WERI-Rb-1 (cell line): ENCODE data around the gene CHGA.

ENCODE experiments used
- DNase-seq: peaks from one replicate; pipeline ENCODE4 v3.0.0-alpha.2; 2020
- H3K27ac ChIP-seq: fragments of 250-450 bp; sonication (Bioruptor Pico); 2 replicates; pipeline ENCODE4 v1.5.1; 2020; ENCODE audit warnings: mild to moderate bottlenecking, moderate library complexity
- H3K27me3 ChIP-seq: fragments of 250-450 bp; sonication (Bioruptor Pico); 2 replicates; pipeline ENCODE4 v1.5.1; 2021; ENCODE audit warnings: mild to moderate bottlenecking, low read depth, moderate library complexity; ENCODE audit not compliant: insufficient read depth, severe bottlenecking
- H3K36me3 ChIP-seq: fragments of 250-450 bp; sonication (Bioruptor Pico); 2 replicates; pipeline ENCODE4 v1.5.1; 2020; ENCODE audit warnings: mild to moderate bottlenecking, moderate library complexity
- H3K4me3 ChIP-seq: 2 replicates; pipeline ENCODE4 v1.5.1; 2011; ENCODE audit warnings: low read depth, mild to moderate bottlenecking, control low read depth, low read length
- H3K9me3 ChIP-seq: fragments of 250-450 bp; sonication (Bioruptor Pico); 2 replicates; pipeline ENCODE4 v1.5.1; 2021; ENCODE audit warnings: mild to moderate bottlenecking, moderate library complexity; ENCODE audit not compliant: severe bottlenecking
- TF ChIP-seq, protein P1 (sequence below): IDR thresholded peaks from 2 replicates; pipeline ENCODE4 v1.5.1; 2011; ENCODE audit warnings: low read depth, mild to moderate bottlenecking, control low read depth, inconsistent platforms, low read length

The CHGA gene

DNA sequence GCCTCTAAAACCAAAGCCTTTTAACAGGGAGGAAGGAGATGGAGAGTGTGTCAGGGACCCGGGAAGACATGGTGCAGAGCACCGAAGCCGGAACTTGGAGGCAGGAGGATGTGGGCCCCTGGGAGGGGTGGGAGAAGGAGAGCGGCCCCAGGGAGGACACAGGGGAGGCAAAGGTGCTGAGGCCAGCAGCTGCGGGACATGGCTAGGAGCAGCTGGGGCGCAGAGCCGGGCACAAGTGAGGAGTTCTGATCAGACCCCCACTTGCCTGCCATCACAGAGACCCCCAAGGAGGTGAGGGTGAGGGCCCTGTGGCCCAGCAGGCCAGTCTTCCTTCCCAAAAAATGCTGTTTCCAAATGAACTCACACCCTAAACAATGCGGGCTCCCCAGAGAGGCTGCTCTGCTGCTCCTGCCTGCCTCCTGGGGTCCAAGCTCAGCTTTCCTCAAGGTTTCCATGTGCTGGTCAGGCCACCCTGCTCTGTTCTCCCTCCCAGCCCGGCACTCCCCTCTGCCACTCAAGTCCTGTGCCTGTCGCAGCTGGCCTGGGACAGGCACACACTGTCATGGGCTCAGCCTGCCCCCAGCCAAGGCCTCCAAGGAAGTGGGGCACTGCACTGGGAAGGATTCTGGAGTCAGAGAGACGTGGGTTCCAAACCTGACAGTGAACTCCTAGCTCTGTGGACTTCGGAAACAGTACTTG, 24.0 kb downstream of the CHGA start:
- H3K27ac ChIP-seq = no peak overlapping the region
- H3K27me3 ChIP-seq = no peaks in the 10 kb centered on the region
- DNase-seq = no peak
- TF ChIP-seq, protein P1, sequence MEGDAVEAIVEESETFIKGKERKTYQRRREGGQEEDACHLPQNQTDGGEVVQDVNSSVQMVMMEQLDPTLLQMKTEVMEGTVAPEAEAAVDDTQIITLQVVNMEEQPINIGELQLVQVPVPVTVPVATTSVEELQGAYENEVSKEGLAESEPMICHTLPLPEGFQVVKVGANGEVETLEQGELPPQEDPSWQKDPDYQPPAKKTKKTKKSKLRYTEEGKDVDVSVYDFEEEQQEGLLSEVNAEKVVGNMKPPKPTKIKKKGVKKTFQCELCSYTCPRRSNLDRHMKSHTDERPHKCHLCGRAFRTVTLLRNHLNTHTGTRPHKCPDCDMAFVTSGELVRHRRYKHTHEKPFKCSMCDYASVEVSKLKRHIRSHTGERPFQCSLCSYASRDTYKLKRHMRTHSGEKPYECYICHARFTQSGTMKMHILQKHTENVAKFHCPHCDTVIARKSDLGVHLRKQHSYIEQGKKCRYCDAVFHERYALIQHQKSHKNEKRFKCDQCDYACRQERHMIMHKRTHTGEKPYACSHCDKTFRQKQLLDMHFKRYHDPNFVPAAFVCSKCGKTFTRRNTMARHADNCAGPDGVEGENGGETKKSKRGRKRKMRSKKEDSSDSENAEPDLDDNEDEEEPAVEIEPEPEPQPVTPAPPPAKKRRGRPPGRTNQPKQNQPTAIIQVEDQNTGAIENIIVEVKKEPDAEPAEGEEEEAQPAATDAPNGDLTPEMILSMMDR = no peak
- peaks cover 8% of the 10 kb centered on the region for H3K36me3 ChIP-seq
- no peaks in the 10 kb centered on the region for H3K9me3 ChIP-seq
- H3K4me3 ChIP-seq = no peak overlapping the region

DNA sequence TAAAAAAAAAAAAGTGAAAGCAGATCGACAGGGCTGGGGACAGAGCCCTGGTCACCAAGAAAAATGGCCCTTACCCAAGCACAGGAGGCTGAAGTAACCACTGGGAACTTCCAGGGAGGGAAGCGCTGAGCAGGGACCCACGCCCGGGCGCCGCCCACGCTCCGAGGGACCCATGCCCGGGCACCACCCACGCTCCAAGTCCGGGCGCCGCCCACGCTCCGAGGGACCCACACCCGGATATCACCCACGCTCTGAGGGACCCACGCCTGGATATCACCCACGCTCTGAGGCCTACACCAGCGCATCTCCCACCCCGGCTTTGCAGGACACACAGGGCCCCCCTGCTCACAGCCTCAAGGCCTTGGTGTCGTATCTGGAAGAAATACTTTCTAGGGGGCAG, 25.7 kb downstream of the CHGA start:
- no peaks in the 10 kb centered on the region for H3K9me3 ChIP-seq
- no peaks in the 10 kb centered on the region for H3K27me3 ChIP-seq
- no peak for DNase-seq
- H3K27ac ChIP-seq = no peak overlapping the region
- peaks cover 8% of the 10 kb centered on the region for H3K36me3 ChIP-seq
- no peak overlapping the region for H3K4me3 ChIP-seq
- TF ChIP-seq, protein P1 = no peak

DNA sequence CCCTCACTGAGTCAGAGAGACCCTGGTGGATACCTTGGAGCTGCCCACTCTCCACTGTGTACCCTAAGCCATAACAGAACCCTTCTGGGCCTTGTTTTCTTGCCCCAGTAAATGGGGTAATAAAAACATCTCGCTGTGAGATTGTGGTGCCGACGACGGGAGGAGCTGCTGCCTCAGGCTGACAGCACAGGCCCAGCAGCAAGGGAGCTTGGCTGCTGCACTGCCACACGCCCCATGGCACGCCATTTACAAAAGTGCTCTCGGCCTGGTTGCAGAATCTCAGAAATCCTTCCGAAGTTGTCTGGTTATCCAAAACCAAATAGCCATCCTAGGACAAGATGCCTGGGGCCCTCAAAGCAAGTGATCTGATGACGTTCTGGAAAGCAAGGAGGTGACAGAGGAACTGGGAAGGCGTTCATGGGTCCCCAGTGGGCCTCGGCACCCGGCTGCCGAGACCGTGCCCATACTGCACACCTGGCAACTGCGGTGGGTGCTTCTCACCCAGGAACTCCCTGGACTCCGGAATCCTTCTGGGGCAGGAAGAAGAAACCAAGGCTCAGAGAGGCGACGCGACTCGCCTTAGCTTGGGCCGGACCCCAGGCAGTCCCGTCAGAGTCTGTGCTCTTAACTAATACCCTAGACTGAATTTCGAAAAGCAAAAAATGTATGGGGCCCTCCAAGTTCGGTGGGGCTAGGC, 26.7 kb downstream of the CHGA start:
- no peaks in the 10 kb centered on the region for H3K27me3 ChIP-seq
- no peak overlapping the region for H3K4me3 ChIP-seq
- peaks cover 8% of the 10 kb centered on the region for H3K36me3 ChIP-seq
- DNase-seq = no peak
- no peak overlapping the region for H3K27ac ChIP-seq
- no peaks in the 10 kb centered on the region for H3K9me3 ChIP-seq
- TF ChIP-seq, protein P1 = no peak

DNA sequence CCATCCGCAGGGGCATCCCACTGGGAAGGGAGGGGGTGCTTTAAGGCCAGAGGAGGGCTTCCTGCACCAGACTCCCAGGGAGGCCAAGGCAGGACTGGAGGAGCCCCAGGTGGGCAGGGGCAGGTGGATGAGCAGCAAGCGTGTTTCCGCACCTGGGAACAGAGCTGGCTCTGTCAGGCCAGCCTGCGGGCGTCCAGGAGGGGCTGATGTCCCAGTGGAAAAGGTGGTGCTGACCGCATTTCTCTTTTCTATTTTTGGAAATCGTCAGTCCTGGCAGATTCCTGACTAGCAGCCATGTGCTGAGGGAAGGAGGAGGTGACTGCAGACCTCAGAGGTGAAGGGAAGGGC, 27.2 kb downstream of the CHGA start:
- Histone ChIP-seq H3K36me3 (peaks cover 8% of the 10 kb centered on the region), H3K27ac (no peak overlapping the region), H3K27me3 (no peaks in the 10 kb centered on the region), H3K9me3 (no peaks in the 10 kb centered on the region), H3K4me3 (no peak overlapping the region)
- DNase-seq = no peak
- TF ChIP-seq, protein P1 = no peak

DNA sequence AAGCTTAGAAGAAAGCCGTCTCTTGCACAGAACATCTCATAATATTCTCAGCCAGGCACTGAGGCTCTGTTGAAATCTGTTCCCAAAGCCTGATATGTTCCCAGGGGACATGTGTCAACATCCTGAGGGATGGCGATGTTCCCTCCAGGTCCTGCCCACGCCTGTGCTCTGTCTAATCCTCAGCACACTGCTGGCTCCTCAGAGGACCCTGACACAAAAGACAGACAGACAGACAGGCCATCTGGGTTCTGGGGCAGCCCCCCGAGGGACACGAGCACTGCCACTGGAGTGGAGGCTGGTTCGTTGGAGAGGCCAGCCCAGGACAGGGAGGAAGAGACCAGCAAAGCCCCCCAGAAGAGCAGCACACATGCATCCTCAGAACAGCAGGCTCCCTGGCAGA, 27.8 kb downstream of the CHGA start:
- Histone ChIP-seq H3K36me3 (peaks cover 4% of the 10 kb centered on the region), H3K9me3 (no peaks in the 10 kb centered on the region), H3K4me3 (no peak overlapping the region), H3K27me3 (no peaks in the 10 kb centered on the region), H3K27ac (no peak overlapping the region)
- TF ChIP-seq, protein P1 = no peak
- peak; percentile 26 for DNase-seq
